ENCODE measurements around the gene SGMS1. TPM values are rescaled to one million over a fixed set of nuclear protein-coding genes. Genes with fewer than 3 reads are reported as not detected.

Gene SGMS1
- polyA plus RNA-seq, 1 of the 3 experiments (the other 2 are of a cell fraction) = 6.3 TPM

DNA sequence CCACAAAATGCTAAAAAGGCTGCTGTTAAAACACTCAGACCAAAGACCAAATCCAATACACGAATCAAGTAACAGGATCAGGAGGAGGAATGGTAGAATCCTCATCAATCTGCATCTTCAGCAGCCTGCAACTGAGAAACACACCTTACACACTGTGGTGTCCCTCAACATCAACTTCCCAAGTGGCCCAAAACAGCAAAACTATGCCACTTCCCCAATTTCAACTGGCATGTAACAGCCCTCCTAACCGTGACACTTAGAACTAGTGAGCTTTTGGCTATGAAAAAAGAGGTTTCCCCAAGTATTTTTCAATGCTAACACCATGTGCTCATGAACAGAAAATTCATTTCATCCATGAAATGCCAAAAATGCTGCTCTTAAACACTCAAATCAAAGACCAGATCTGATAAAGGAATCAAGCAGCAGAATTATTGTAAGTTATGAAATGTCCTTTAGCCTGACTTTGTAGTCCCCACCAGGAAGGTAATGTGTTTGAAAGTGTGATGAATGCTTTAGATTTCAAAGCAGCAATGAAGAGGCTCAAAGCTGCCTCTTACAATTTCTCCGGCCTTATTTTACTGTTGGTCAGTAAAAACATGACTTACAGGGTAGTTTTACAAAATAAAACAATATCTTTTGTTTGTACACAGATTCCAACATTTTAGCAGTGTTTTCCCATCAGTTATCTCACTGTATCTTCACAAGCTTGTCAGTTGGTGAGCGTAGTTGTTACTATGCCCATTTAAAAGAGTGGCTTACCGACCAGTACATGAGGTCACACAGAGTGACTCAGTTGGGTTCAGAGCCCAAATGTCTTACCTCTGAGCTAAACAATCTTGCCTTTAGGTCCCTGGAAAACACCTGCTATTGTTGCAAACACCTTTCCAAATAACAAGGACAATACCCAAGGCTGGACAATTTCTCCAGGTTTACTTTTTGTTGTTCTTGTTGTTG lies 306.8 kb downstream of the SGMS1 start:
- no peaks in the 10 kb centered on the region for H3K79me2 ChIP-seq (ENCODE audit: insufficient read depth)
- CTCF ChIA-PET = interaction anchor here (0.6 kb wide), 1 partner anchor 329 kb away, joined by 3 read pairs; no protein-coding TSS in a partner anchor
- H3K27me3 ChIP-seq (ENCODE audit: insufficient read depth) = no peaks in the 10 kb centered on the region
- peaks cover 0 to 14% of the 10 kb centered on the region in 2 experiments; a peak in 2 of 4 replicates for H3K4me1 ChIP-seq (ENCODE audit: control insufficient read depth in 1 of 2, insufficient read depth in 2 of 2, low read depth in 1 of 2, low read length in 1 of 2)
- no peak for DNase-seq
- H3K9me3 ChIP-seq = no peaks in the 10 kb centered on the region
- no peak overlapping the region for H3K9ac ChIP-seq
- H3K4me2 ChIP-seq = no peak overlapping the region
- H4K20me1 ChIP-seq (ENCODE audit: insufficient read depth) = no peaks in the 10 kb centered on the region
- H3K36me3 ChIP-seq (replicated peaks in 1 of 2; ENCODE audit: control insufficient read depth in 1 of 2, insufficient read depth in 2 of 2, low read length in 1 of 2) = peaks cover 0 to 3% of the 10 kb centered on the region in 2 experiments
- no peak overlapping the region for H2AFZ ChIP-seq (ENCODE audit: low read depth)
- no peak overlapping the region for H3K27ac ChIP-seq (ENCODE audit: low read depth in 2 of 2, low read length in 1 of 2)
- H3F3A ChIP-seq (replicated peaks; ENCODE audit: insufficient read depth) = no peaks in the 10 kb centered on the region
- peak; percentile 21; the same call in 1 of the 2 replicates for TF ChIP-seq FOSL2 (IDR thresholded peaks at IDR 0.05; ENCODE audit: borderline replicate concordance, low read depth)
- TF ChIP-seq SMC3 (IDR thresholded peaks at IDR 0.05; ENCODE audit: low read depth, low read length) = no peak
- no peak for TF ChIP-seq RAD21 (IDR thresholded peaks at IDR 0.05; ENCODE audit: low read length)
- no peak for TF ChIP-seq GATA2 (CRISPR knock-in tag; IDR thresholded peaks at IDR 0.05)
- no peak overlapping the region for H3K4me3 ChIP-seq (ENCODE audit: low read depth in 2 of 2, low read length in 1 of 2)
- no peaks in the 10 kb centered on the region for H3K9me2 ChIP-seq
- POLR2A ChIA-PET = no interaction called here
- WGBS (ENCODE audit: low lambda C conversion rate) = 86% methylated on average over 5 of the region's 5 CpGs

DNA sequence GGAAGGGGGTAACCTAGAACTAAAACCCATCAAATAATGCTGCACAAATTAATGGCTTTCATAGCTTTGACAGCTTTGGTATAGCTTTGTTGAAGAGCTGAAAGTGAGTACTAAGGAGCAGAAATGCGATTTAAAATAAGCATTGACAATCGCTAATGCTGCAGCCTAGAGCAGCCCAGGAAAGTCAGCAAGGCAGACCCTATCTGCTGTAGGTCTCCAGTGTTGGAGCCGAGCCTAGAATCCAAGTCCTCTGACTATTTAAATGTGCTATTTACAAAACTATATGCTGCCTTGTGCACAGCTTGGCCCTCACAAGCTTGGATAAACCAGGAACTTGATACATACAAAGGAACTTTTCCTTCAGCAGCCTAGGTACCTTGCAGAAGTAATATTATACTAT lies 307.6 kb downstream of the SGMS1 start:
- no peaks in the 10 kb centered on the region for H3F3A ChIP-seq (replicated peaks; ENCODE audit: insufficient read depth)
- peaks cover under 1 to 4% of the 10 kb centered on the region in 2 experiments for H3K36me3 ChIP-seq (replicated peaks in 1 of 2; ENCODE audit: control insufficient read depth in 1 of 2, insufficient read depth in 2 of 2, low read length in 1 of 2)
- DNase-seq = no peak
- no peaks in the 10 kb centered on the region for H3K79me2 ChIP-seq (ENCODE audit: insufficient read depth)
- TF ChIP-seq, protein P1, sequence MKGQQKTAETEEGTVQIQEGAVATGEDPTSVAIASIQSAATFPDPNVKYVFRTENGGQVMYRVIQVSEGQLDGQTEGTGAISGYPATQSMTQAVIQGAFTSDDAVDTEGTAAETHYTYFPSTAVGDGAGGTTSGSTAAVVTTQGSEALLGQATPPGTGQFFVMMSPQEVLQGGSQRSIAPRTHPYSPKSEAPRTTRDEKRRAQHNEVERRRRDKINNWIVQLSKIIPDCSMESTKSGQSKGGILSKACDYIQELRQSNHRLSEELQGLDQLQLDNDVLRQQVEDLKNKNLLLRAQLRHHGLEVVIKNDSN (IDR thresholded peaks at IDR 0.05; ENCODE audit: borderline replicate concordance, low read depth) = no peak
- TF ChIP-seq TCF12 (IDR thresholded peaks at IDR 0.05) = no peak
- TF ChIP-seq, protein P2, sequence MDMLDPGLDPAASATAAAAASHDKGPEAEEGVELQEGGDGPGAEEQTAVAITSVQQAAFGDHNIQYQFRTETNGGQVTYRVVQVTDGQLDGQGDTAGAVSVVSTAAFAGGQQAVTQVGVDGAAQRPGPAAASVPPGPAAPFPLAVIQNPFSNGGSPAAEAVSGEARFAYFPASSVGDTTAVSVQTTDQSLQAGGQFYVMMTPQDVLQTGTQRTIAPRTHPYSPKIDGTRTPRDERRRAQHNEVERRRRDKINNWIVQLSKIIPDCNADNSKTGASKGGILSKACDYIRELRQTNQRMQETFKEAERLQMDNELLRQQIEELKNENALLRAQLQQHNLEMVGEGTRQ (IDR thresholded peaks at IDR 0.05; ENCODE audit: borderline replicate concordance, low read depth, low read length) = no peak
- no peak for TF ChIP-seq RCOR1 (IDR thresholded peaks at IDR 0.05; ENCODE audit: low read length)
- TF ChIP-seq FOXJ3 (CRISPR knock-in tag; IDR thresholded peaks at IDR 0.05) = no peak
- no peak overlapping the region for H3K9ac ChIP-seq
- peaks cover 0 to 10% of the 10 kb centered on the region in 2 experiments; a peak in 1 of 4 replicates for H3K4me1 ChIP-seq (ENCODE audit: control insufficient read depth in 1 of 2, insufficient read depth in 2 of 2, low read depth in 1 of 2, low read length in 1 of 2)
- H3K9me2 ChIP-seq = no peaks in the 10 kb centered on the region
- H3K4me3 ChIP-seq (ENCODE audit: low read depth in 2 of 2, low read length in 1 of 2) = no peak overlapping the region
- H4K20me1 ChIP-seq (ENCODE audit: insufficient read depth) = no peaks in the 10 kb centered on the region
- no peaks in the 10 kb centered on the region for H3K27me3 ChIP-seq (ENCODE audit: insufficient read depth)
- 89% methylated on average over 3 of the region's 3 CpGs for WGBS (ENCODE audit: low lambda C conversion rate)
- no peak overlapping the region for H2AFZ ChIP-seq (ENCODE audit: low read depth)
- no peak overlapping the region for H3K27ac ChIP-seq (ENCODE audit: low read depth in 2 of 2, low read length in 1 of 2)
- ChIA-PET POLR2A (no interaction called here), CTCF (interaction anchor here (0.6 kb wide), 1 partner anchor 330 kb away, joined by 3 read pairs; no protein-coding TSS in a partner anchor)
- no peaks in the 10 kb centered on the region for H3K9me3 ChIP-seq
- H3K4me2 ChIP-seq = no peak overlapping the region
